Measurements from ENCODE around the gene SYTL3. TPM values are rescaled to one million over a fixed set of nuclear protein-coding genes. Genes with fewer than 3 reads are reported as not detected.

Gene SYTL3
- total and polyA plus RNA-seq, 7 donors: 1.6 to 6.9 (median 3.3) TPM

GRCh38 chr6:158606935-158607334, 42.9 kb upstream of the SYTL3 start:
- H3K27me3 ChIP-seq: no peaks in the 10 kb centered on the region
- intact Hi-C loops (cut with DNase I): no loop called here
- H3K9me3 ChIP-seq: no peaks in the 10 kb centered on the region
- no peak overlapping the region for H3K4me3 ChIP-seq
- peaks cover 4 to 64% (median 19%) of the 10 kb centered on the region in 4 donors for H3K36me3 ChIP-seq
- 94 to 98% methylated on average over 7 of the region's 7 CpGs for WGBS, 2 donors
- DNase-seq: no peak
- no peaks in the 10 kb centered on the region for H3K4me1 ChIP-seq
- no peak for TF ChIP-seq POLR2A (IDR thresholded peaks at IDR 0.05)
- TF ChIP-seq CTCF (IDR thresholded peaks at IDR 0.05): no peak
- TF ChIP-seq EP300 (IDR thresholded peaks at IDR 0.05): no peak
- no peak for TF ChIP-seq POLR2AphosphoS5 (IDR thresholded peaks at IDR 0.05)
- no peak overlapping the region for H3K27ac ChIP-seq

GRCh38 chr6:158607411-158608170, 42.3 kb upstream of the SYTL3 start:
- no peaks in the 10 kb centered on the region for H3K9me3 ChIP-seq
- intact Hi-C loops (cut with DNase I): no loop called here
- no peak for DNase-seq
- TF ChIP-seq CTCF (IDR thresholded peaks at IDR 0.05) (no peak), POLR2A (IDR thresholded peaks at IDR 0.05) (no peak), POLR2AphosphoS5 (IDR thresholded peaks at IDR 0.05) (no peak), EP300 (IDR thresholded peaks at IDR 0.05) (no peak)
- no peaks in the 10 kb centered on the region for H3K4me1 ChIP-seq
- no peaks in the 10 kb centered on the region for H3K27me3 ChIP-seq
- WGBS, 2 donors: 93 to 94% methylated on average over 14 of the region's 14 CpGs
- no peak overlapping the region for H3K27ac ChIP-seq
- peaks cover 4 to 66% (median 19%) of the 10 kb centered on the region in 4 donors for H3K36me3 ChIP-seq
- H3K4me3 ChIP-seq: no peak overlapping the region

GRCh38 chr6:158608221-158608620, 41.6 kb upstream of the SYTL3 start:
- Histone ChIP-seq H3K27me3 (no peaks in the 10 kb centered on the region), H3K4me1 (no peaks in the 10 kb centered on the region), H3K27ac (no peak overlapping the region), H3K36me3 (peaks cover 4 to 73% (median 19%) of the 10 kb centered on the region in 4 donors), H3K9me3 (no peaks in the 10 kb centered on the region), H3K4me3 (no peak overlapping the region)
- TF ChIP-seq CTCF (IDR thresholded peaks at IDR 0.05) (no peak), POLR2AphosphoS5 (IDR thresholded peaks at IDR 0.05) (no peak), EP300 (IDR thresholded peaks at IDR 0.05) (no peak), POLR2A (IDR thresholded peaks at IDR 0.05) (no peak)
- intact Hi-C loops (cut with DNase I): no loop called here
- 96% methylated on average over 12 of the region's 12 CpGs for WGBS, 2 donors
- no peak for DNase-seq

- Histone ChIP-seq H3K4me1 (no peaks in the 10 kb centered on the region), H3K9me3 (no peaks in the 10 kb centered on the region), H3K4me3 (no peak overlapping the region), H3K27me3 (no peaks in the 10 kb centered on the region), H3K27ac (no peak overlapping the region), H3K36me3 (peaks cover 4 to 77% (median 19%) of the 10 kb centered on the region in 4 donors)
- DNase-seq: no peak
- 95 to 96% methylated on average over 13 of the region's 13 CpGs for WGBS, 2 donors
- intact Hi-C loops (cut with DNase I): no loop called here
- no peak for TF ChIP-seq EP300 (IDR thresholded peaks at IDR 0.05)
- TF ChIP-seq CTCF (IDR thresholded peaks at IDR 0.05): no peak
- TF ChIP-seq POLR2A (IDR thresholded peaks at IDR 0.05): no peak
- no peak for TF ChIP-seq POLR2AphosphoS5 (IDR thresholded peaks at IDR 0.05)
Measured at GRCh38 chr6:158609455-158610155, 40.2 kb upstream of the SYTL3 start.
